ENCODE measurements around the gene CCDC9.
"Not testable (repeated sequence)": the region's sequence is repeated elsewhere in the genome, so short reads cannot be mapped to it uniquely, and the experiment has no call there.

The CCDC9 gene

DNA sequence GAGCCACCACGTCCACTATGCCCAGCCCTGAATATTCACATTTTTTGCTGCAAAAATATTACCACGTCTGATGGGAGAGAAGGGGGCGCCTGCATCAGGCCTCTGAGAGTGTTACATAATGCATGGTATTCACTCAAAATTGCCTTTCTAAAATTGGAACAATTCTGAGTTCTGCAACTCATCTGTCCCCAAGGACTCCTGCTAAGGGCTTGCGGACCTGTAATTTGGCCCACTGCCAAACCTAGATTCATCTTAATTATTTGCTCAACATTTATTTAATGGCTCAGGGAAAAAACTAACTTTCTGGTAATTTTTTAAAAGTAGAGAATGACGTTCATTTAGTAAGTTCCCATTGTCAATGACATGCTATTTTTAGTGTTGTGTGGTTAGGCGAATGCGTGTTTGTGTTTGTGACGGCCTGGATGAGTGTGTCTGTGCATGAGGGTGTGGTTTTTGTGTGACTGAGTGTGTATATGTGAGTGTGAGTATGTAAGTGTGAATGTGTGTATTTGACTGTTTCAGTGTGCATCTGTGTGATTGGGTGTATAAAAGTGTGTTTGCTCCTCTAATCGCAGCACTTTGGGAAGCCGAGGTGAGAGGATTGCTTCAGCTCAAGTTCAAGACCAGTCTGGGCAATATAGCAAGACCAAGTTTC, 27.2 kb downstream of the CCDC9 start:
- in situ Hi-C loops (cut with MboI; ENCODE audit: low sequenced_read_pairs) = loop anchor here (25.0 kb wide), 1 partner anchor 429 kb away; the partner anchor contains the start of gene EHD2

DNA sequence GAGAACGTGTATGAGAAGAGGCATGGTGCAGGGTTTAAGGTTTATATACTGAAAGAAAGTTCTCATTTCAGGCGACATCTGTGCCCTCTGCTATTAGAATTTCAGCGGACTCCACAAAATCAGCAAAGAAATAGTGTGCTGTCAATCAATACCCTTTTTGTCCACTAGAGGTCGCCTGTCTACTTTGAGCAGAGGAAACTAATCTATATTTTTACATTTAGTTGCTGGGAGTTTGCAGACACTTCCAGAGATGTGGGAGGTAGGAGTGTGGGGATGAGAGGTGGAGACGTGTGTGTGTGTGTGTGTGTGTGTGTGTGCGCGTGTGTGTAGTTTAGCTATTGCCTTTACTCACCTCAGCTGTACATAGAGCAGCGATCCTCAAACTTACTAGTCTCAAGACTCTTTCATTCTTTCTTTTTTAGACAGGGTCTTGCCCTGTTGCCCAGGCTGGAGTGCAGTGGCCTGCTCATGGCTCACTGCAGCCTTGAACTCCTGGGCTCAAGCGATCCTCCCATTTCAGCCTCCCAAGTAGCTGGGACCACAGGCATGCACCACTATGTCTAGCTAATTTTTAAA, 28.1 kb downstream of the CCDC9 start:
- in situ Hi-C loops (cut with MboI; ENCODE audit: low sequenced_read_pairs) = loop anchor here (25.0 kb wide), 1 partner anchor 428 kb away; the partner anchor contains the start of gene EHD2

DNA sequence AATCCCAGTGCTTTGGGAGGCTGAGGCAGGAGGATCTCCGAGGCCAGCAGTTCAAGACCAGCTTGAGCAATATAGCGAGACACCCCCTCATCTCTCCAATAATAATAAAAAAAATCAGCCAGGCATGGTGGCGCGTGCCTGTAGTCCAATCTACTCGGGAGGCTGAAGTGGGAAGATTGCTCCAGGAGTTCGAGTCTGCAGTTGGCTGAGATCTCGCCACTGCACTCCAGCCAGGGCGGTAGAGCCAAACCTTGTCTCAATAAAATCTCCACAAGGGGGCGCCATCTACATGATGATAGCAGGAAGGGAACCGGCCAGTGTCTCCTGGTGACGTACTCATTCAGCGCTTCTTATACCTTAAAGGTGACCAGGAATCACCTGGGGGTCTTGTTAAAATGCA, 39.7 kb downstream of the CCDC9 start:
- in situ Hi-C loops (cut with MboI; ENCODE audit: low sequenced_read_pairs) = loop anchor here (10.0 to 25.0 kb wide), 2 partner anchors 109 to 416 kb away; partner anchors contain the start of gene EHD2

GRCh38 chr19:47300867-47301266, 44.5 kb downstream of the CCDC9 start:
- in situ Hi-C loops (cut with MboI; ENCODE audit: low sequenced_read_pairs) = not testable (repeated sequence)

DNA sequence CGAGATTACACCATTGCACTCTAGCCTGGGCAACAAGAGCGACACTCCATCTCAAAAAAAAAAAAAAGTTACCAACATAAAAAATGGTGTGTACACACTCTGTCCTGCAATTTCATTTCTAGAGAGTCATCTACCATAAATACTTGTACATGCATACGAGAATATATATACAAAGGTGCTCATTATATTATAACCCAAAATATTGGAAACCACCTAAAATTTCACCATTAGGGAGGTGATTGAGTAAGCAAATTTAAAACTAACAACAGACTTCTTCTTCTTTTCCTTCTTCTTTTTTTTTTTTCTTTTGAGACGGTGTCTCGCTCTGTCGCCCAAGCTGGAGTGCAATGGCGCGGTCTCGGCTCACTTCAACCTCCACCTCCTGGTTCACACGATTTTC, 45.9 kb downstream of the CCDC9 start:
- in situ Hi-C loops (cut with MboI; ENCODE audit: low sequenced_read_pairs) = no loop called here

GRCh38 chr19:47303966-47304365, 47.6 kb downstream of the CCDC9 start:
- in situ Hi-C loops (cut with MboI; ENCODE audit: low sequenced_read_pairs) = no loop called here

DNA sequence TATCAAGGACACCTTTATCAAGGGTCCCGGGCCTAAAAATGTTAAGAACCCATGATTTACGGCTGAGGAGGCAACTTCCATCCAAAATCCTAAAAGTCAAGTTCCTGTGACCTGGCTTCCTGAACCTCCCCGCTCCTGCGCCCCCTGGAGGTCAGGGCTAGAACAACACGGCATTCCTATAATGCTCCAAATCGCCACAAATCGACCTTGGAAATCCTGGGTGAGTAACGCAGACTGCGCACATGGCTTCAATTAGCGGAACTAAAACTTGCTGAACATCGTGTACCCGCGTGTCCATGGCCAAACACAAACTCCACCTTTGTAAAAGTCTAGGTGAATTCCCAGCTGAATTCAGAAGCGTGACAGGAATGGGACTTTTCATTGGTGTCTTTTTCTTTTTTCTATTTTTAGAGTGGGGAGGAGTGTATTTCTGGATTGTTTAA, 49.0 kb downstream of the CCDC9 start:
- in situ Hi-C loops (cut with MboI; ENCODE audit: low sequenced_read_pairs) = no loop called here

- in situ Hi-C loops (cut with MboI; ENCODE audit: low sequenced_read_pairs) = no loop called here
Observed at GRCh38 chr19:47306303-47306702, 50.0 kb downstream of the CCDC9 start.

DNA sequence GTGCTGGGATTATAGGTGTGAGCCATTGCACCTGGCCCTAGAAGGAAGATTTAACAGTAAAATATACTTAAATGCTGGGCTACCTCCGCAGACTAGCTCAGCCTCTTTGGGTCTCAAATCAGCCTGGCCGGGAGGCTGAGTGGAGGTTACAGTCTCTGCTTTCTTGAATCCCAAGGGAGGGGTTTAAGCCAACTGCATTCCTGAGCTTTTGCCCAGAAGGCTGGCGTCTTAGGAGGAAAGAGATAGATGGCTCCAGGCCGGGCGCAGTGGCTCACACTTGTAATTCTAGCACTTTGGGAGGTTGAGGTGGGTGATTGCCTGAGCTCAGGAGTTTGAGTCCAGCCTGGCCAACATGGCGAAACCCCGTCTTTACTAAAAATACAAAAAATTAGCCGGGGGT, 52.7 kb downstream of the CCDC9 start:
- in situ Hi-C loops (cut with MboI; ENCODE audit: low sequenced_read_pairs) = no loop called here

DNA sequence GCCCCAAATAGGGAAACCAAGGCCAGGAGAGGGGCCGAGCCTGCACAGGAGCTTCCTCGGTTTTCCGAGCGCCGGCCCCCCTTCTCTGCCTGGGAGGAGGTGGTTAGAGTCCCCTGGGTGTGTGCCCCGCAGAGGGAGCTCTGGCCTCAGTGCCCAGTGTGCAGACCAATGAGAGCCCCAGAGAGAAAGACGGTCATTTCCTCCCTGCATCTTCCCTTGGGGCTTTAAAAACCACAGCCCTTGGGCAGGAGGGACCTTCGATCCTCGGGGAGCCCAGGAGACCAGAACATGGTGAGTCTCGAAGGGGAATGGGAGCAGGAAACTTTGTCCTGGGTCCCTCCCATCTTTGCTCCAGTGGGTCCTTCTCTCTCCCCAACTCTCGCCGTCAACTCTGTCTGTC, 53.3 kb downstream of the CCDC9 start, which contains the start of gene C5AR1:
Gene C5AR1, plus strand, starts transcription at position 254 of the 400 bp plus-strand sequence. Its CDS starts 35 bp downstream, at position 289.
- in situ Hi-C loops (cut with MboI; ENCODE audit: low sequenced_read_pairs) = no loop called here

GRCh38 chr19:47310323-47310722, 54.0 kb downstream of the CCDC9 start:
- in situ Hi-C loops (cut with MboI; ENCODE audit: low sequenced_read_pairs) = no loop called here

DNA sequence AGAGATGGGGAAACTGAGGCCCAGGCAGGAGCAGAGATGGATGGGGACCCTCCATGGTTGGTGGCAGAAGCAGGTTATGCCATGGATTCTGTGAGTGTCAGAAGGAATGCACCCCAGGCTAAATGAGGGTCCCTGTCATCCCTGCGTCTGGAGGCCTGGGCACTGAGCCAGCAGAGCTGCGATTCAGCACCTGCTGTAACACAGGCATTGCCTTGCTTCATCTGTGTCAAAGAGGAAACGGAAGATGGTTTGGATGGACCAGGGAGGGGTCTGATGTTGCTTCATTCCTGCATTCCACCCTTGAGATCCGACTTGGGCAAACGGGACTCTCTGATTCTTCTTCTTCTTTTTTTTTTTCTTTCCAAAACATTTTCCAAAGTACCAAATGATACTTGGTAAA, 54.5 kb downstream of the CCDC9 start:
- in situ Hi-C loops (cut with MboI; ENCODE audit: low sequenced_read_pairs) = no loop called here

GRCh38 chr19:47312366-47313006, 56.2 kb downstream of the CCDC9 start:
- in situ Hi-C loops (cut with MboI; ENCODE audit: low sequenced_read_pairs) = no loop called here

GRCh38 chr19:47313754-47314295, 57.5 kb downstream of the CCDC9 start:
- in situ Hi-C loops (cut with MboI; ENCODE audit: low sequenced_read_pairs) = no loop called here

DNA sequence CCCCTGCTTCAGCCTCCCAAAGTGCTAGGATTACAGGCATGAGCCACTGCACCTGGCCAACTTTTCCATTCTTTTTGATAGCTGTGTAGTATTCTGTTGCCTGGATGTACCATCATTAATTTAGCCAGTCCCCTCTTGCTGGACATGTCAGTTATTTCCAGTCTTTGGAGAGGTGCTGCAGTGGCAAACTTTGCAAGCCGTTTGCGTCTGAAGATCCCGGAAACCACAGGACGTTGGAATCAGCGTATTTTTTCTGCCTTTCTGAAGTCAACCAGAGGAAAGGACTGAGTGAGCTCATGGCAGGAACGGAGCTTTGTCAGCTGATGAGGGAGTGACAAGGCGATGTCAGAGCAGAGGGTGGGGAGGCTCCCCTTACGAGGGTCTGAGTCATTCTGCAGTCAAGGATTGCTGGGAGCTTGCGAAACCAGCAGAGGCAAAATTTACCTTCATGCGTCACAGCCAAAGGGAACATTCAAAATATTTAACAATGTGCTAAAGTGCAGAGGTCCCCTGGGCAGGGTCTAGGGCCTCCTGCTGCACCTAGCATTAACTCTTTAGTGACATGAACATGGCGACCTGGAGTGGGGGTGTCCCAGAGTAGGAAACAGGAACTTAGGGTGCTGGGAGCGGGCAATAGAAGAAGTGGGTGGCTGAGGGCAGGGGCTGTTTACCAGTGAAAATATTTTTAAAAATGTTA, 58.9 kb downstream of the CCDC9 start:
- in situ Hi-C loops (cut with MboI; ENCODE audit: low sequenced_read_pairs) = no loop called here

DNA sequence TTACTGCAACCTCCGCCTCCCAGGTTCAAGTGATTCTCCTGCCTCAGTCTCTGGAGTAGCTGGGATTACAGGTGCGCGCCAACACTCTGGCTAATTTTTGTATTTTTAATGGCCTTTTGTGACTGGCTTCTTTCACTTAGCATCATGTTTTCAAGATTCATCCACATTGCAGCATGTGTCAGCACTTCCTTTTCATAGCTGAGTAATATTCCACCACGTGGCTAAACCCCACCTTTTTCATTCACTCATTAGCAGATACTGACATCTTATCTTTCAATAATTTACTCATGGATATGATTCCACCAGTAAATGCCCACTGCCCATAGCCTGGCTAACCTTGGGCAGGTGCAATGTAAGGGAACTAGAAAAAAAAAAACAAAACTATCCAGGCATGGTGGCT, 60.2 kb downstream of the CCDC9 start:
- in situ Hi-C loops (cut with MboI; ENCODE audit: low sequenced_read_pairs) = no loop called here

- in situ Hi-C loops (cut with MboI; ENCODE audit: low sequenced_read_pairs) = no loop called here
Observed at GRCh38 chr19:47319923-47320871, 63.9 kb downstream of the CCDC9 start.

All from HL-60/S4 treated with retinoic acid at 250 ng/mL for 4 days and 3 days (cell line).